GM10266 (cell line): ENCODE data around the gene DYRK1A.
A peak's percentile ranks its signal among the peaks of the same experiment; 100 is the strongest.

ENCODE experiments used
- DNase-seq: peaks from one replicate; pipeline ENCODE4 v3.0.0; 2012; ENCODE audit errors: extremely low spot score
- CTCF ChIP-seq: IDR thresholded peaks from 2 replicates; pipeline ENCODE4 v1.5.1; 2012; ENCODE audit warnings: mild to moderate bottlenecking, low read depth; ENCODE audit not compliant: control insufficient read depth, insufficient read depth; ENCODE audit errors: missing control alignments

The DYRK1A gene

DNA sequence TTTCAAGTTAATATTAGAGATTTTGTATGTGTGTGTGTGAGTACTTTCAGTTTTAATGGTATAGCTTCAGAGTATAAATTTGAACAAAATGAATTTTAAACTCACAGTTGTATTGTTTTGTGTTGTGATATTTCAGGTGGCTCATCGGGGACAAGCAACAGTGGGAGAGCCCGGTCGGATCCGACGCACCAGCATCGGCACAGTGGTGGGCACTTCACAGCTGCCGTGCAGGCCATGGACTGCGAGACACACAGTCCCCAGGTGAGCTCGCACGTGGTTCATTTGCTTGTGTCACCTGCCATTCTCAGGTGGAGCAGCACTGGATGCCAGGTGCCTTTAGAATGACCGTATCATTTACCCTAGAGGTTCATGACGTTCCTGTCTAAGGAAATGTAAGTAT is 139.4 kb downstream of the DYRK1A start:
- DNase-seq = no peak
- no peak for TF ChIP-seq CTCF

DNA sequence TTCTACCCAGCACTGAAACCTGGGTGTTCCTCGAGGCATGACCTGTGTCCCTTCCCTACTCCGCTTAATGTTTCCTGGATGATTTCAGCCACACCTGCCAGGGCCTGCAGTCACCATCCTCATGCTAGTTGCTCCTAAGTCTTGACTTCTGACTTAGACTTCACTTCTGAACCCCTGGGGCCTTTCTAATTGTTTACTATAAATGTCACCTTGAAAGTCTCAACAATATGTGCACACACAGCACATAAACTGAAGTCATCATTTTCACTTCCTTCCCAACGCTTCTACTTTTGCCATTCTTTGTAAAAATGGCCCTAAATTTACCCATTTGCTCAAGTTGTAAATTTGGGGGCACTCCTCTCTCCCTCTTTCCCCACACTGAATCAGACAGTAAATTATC is 141.1 kb downstream of the DYRK1A start:
- no peak for TF ChIP-seq CTCF
- DNase-seq = peak; percentile 31

DNA sequence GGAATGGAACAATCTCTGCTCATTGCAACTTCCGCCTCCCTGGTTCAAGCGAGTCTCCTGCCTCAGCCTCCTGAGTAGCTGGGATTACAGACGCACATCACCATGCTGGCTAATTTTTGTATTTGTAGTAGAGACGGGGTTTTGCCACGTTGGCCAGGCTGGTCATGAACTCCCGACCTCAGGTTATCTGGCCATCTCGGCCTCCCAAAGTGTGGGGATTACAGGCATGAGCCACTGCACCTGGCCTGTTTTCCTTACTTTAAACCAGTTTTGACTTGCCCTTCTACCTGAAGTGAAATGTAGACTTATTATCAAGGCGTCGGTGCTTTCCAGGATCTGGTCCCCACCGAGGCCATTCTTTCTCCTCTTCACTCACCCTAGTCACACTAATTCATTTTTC is 141.8 kb downstream of the DYRK1A start:
- no peak for TF ChIP-seq CTCF
- DNase-seq = no peak

DNA sequence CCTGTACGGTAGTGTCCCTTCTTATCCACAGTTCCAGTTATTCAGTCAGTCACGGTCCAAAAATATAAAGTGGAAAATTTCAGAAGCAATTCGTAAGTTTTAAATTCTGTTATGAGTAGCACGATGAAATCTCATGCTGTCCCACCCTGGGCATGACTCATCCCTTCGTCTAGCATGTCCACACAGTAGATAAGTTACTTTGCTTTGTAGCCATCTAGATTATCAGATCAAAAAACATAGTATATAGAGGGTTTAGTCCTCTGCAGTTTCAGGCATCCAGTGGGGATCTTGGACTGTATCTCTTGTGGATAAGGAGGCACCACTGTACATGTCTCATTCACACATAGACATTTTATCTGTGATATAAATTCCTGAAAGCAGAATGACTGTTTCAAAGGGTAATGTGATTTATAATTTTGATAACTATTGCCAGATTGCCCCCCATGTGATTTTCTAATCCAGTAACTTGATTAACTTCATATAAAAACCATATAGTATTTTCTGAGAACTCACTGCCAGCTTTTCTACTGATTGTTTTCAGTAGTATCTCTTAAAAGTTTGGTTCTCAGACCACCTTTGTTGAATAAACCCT is 143.3 kb downstream of the DYRK1A start:
- no peak for DNase-seq
- TF ChIP-seq CTCF = no peak

DNA sequence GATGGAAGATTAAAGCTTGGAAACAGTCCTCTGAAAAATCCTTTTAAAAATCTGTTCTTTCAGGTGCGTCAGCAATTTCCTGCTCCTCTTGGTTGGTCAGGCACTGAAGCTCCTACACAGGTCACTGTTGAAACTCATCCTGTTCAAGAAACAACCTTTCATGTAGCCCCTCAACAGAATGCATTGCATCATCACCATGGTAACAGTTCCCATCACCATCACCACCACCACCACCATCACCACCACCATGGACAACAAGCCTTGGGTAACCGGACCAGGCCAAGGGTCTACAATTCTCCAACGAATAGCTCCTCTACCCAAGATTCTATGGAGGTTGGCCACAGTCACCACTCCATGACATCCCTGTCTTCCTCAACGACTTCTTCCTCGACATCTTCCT is 145.3 kb downstream of the DYRK1A start:
- DNase-seq = no peak
- TF ChIP-seq CTCF = no peak

DNA sequence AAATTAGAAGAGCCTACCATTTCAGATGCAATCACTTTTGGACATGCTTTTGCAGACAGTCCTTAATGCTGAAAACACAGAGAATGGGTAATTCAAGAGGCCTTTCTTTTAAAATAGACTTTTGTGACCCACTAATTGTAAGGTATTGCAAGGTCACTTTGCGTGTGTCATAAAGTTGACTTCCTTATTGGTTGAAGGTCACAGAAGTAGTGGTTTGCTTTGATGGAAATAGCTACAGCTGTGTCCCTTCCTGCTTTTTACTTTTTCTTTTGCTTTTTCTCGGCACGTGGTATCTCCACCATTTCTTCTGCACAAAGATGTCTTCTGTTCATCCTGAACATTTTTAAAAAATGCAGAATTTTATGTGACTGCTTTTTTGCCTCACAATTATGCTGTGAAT is 146.8 kb downstream of the DYRK1A start:
- TF ChIP-seq CTCF = no peak

DNA sequence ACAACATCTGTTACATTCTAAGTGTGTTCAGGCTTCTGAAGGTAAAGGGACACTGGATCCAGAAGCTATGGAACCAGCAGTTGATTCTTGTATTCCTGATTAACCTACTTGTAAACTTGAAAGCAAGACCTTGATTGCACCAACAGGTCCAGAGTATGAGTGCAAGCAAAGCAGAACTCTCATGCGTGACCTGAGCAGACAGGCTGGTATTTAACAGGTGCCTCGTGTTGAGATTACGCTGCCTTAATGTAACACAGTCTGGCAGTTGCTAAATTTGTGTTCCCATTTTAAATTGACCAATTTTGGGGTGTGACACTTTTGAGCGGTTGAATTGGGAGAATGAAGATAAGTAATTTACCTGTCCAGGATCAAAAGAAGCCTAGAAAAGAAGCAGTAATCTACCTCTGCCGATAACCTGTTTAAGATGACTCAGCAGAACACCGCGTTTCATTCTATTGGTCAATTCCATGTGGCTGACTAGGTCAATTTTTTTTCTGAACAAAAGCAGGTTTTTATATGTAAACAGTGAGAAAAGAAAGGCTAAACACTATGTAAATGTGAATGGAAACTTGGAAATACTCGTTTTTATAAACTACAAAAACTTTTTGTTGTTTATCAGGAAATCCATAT is 147.6 kb downstream of the DYRK1A start:
- TF ChIP-seq CTCF = no peak
- DNase-seq = no peak

More for the DNA sequence above, 146.8 kb downstream of the DYRK1A start:
- no peak for DNase-seq
